ENCODE data around the gene DDAH1.

DDAH1 gene

GRCh38 chr1:85427849-85428248 lies 37.1 kb downstream of the DDAH1 start:
- Histone ChIP-seq H3K36me3 (ENCODE audit: low read length) (no peaks in the 10 kb centered on the region), H3K9ac (ENCODE audit: low read length) (no peak overlapping the region), H3K79me2 (ENCODE audit: insufficient read depth, low read length) (no peaks in the 10 kb centered on the region), H3K4me3 (ENCODE audit: insufficient read depth, low read length, poor library complexity, severe bottlenecking) (no peak overlapping the region), H3K9me2 (replicated peaks; ENCODE audit: insufficient read depth, low read length) (no peaks in the 10 kb centered on the region), H2AFZ (ENCODE audit: low read depth, low read length, severe bottlenecking) (no peak overlapping the region), H3K27ac (ENCODE audit: low read depth, low read length) (no peak overlapping the region), H3K4me2 (ENCODE audit: low read depth, low read length, poor library complexity, severe bottlenecking) (no peak overlapping the region), H3F3A (ENCODE audit: insufficient read depth) (no peaks in the 10 kb centered on the region), H3K27me3 (ENCODE audit: low read length) (no peaks in the 10 kb centered on the region), H4K20me1 (ENCODE audit: low read depth, low read length) (no peaks in the 10 kb centered on the region), H3K9me3 (ENCODE audit: insufficient read depth, low read length) (no peaks in the 10 kb centered on the region)
- TF ChIP-seq CTCF (IDR thresholded peaks at IDR 0.05; ENCODE audit: insufficient read depth, low read length, poor library complexity, severe bottlenecking) (no peak), EZH2phosphoT487 (conservative IDR thresholded peaks at IDR 0.05; ENCODE audit: low read length) (no peak)

- no peaks in the 10 kb centered on the region for H3K79me2 ChIP-seq (ENCODE audit: insufficient read depth, low read length)
- H2AFZ ChIP-seq (ENCODE audit: low read depth, low read length, severe bottlenecking) = no peak overlapping the region
- no peaks in the 10 kb centered on the region for H3K9me3 ChIP-seq (ENCODE audit: insufficient read depth, low read length)
- no peaks in the 10 kb centered on the region for H4K20me1 ChIP-seq (ENCODE audit: low read depth, low read length)
- H3F3A ChIP-seq (ENCODE audit: insufficient read depth) = no peaks in the 10 kb centered on the region
- H3K4me2 ChIP-seq (ENCODE audit: low read depth, low read length, poor library complexity, severe bottlenecking) = no peak overlapping the region
- no peak for TF ChIP-seq CTCF (IDR thresholded peaks at IDR 0.05; ENCODE audit: insufficient read depth, low read length, poor library complexity, severe bottlenecking)
- TF ChIP-seq EZH2phosphoT487 (conservative IDR thresholded peaks at IDR 0.05; ENCODE audit: low read length) = no peak
- H3K27ac ChIP-seq (ENCODE audit: low read depth, low read length) = no peak overlapping the region
- no peak overlapping the region for H3K4me3 ChIP-seq (ENCODE audit: insufficient read depth, low read length, poor library complexity, severe bottlenecking)
- no peaks in the 10 kb centered on the region for H3K36me3 ChIP-seq (ENCODE audit: low read length)
- H3K9ac ChIP-seq (ENCODE audit: low read length) = no peak overlapping the region
- no peaks in the 10 kb centered on the region for H3K9me2 ChIP-seq (replicated peaks; ENCODE audit: insufficient read depth, low read length)
- H3K27me3 ChIP-seq (ENCODE audit: low read length) = no peaks in the 10 kb centered on the region
Observed at GRCh38 chr1:85427331-85427730, 37.6 kb downstream of the DDAH1 start.

GRCh38 chr1:85421179-85421578 lies 43.8 kb downstream of the DDAH1 start:
- TF ChIP-seq EZH2phosphoT487 (conservative IDR thresholded peaks at IDR 0.05; ENCODE audit: low read length) = no peak
- no peak for TF ChIP-seq CTCF (IDR thresholded peaks at IDR 0.05; ENCODE audit: insufficient read depth, low read length, poor library complexity, severe bottlenecking)
- Histone ChIP-seq H2AFZ (ENCODE audit: low read depth, low read length, severe bottlenecking) (no peak overlapping the region), H3K4me2 (ENCODE audit: low read depth, low read length, poor library complexity, severe bottlenecking) (no peak overlapping the region), H3K36me3 (ENCODE audit: low read length) (no peaks in the 10 kb centered on the region), H3K4me3 (ENCODE audit: insufficient read depth, low read length, poor library complexity, severe bottlenecking) (no peak overlapping the region), H3K9me2 (replicated peaks; ENCODE audit: insufficient read depth, low read length) (no peaks in the 10 kb centered on the region), H3F3A (ENCODE audit: insufficient read depth) (no peaks in the 10 kb centered on the region), H3K9ac (ENCODE audit: low read length) (no peak overlapping the region), H3K79me2 (ENCODE audit: insufficient read depth, low read length) (no peaks in the 10 kb centered on the region), H3K9me3 (ENCODE audit: insufficient read depth, low read length) (no peaks in the 10 kb centered on the region), H3K27ac (ENCODE audit: low read depth, low read length) (no peak overlapping the region), H3K27me3 (ENCODE audit: low read length) (no peaks in the 10 kb centered on the region), H4K20me1 (ENCODE audit: low read depth, low read length) (no peaks in the 10 kb centered on the region)

Data from SU-DHL-6 (cell line).